Dedifferentiated amniotic fluid mesenchymal stem cell (primary cell): Measurements from ENCODE around the gene FAM186B.

ENCODE experiments used
- DNase-seq: peaks from one replicate; pipeline ENCODE4 v3.0.0-alpha.2; 2016; ENCODE audit errors: extremely low spot score

The FAM186B gene

GRCh38 chr12:49609875-49610154 lies 4.4 kb upstream of the FAM186B start:
- DNase-seq = peak; percentile 34

- no peak for DNase-seq
Measured at GRCh38 chr12:49609059-49609874, 3.8 kb upstream of the FAM186B start.

GRCh38 chr12:49604856-49605255 lies 583 bp downstream of the FAM186B start:
- DNase-seq = no peak

GRCh38 chr12:49603721-49604120 lies 1.7 kb downstream of the FAM186B start:
- DNase-seq = no peak

GRCh38 chr12:49599961-49600360 lies 5.5 kb downstream of the FAM186B start:
- no peak for DNase-seq

GRCh38 chr12:49598527-49598926 lies 6.9 kb downstream of the FAM186B start:
- no peak for DNase-seq

- no peak for DNase-seq
Measured at GRCh38 chr12:49588721-49589516, 16.5 kb downstream of the FAM186B start.

GRCh38 chr12:49588281-49588680 lies 17.2 kb downstream of the FAM186B start:
- no peak for DNase-seq

GRCh38 chr12:49587174-49587908 lies 18.1 kb downstream of the FAM186B start:
- DNase-seq = no peak

- no peak for DNase-seq
Measured at GRCh38 chr12:49585477-49586459, 19.7 kb downstream of the FAM186B start.

GRCh38 chr12:49584591-49584990 lies 20.8 kb downstream of the FAM186B start:
- no peak for DNase-seq

- DNase-seq = no peak
Measured at GRCh38 chr12:49583366-49584094, 21.9 kb downstream of the FAM186B start.

- DNase-seq = no peak
Measured at GRCh38 chr12:49582850-49583249, 22.6 kb downstream of the FAM186B start.

- no peak for DNase-seq
Measured at GRCh38 chr12:49582201-49582600, 23.2 kb downstream of the FAM186B start.

- peak; percentile 70 for DNase-seq
Measured at GRCh38 chr12:49580572-49581535, 24.6 kb downstream of the FAM186B start.

GRCh38 chr12:49578471-49579112 lies 26.8 kb downstream of the FAM186B start:
- DNase-seq = no peak

GRCh38 chr12:49577589-49578315 lies 27.7 kb downstream of the FAM186B start:
- no peak for DNase-seq

GRCh38 chr12:49568442-49569162 lies 36.8 kb downstream of the FAM186B start:
- DNase-seq = no peak
